Sigmoid colon (tissue), 7 donors: ENCODE data around the gene EPB41L1. TPM values are rescaled to one million over a fixed set of nuclear protein-coding genes. Genes with fewer than 3 reads are reported as not detected.

Experiments
- DNase-seq: peaks from one replicate; pipeline ENCODE4 v3.0.0-alpha.2; 2019
- H3K27ac ChIP-seq, 4 donors: fragments of 200-600 bp; sonication (generic); one replicate each; pipeline ENCODE4 v1.5.1; 2016 to 2019; ENCODE audit warnings: mild to moderate bottlenecking in 1 of 4
- H3K27me3 ChIP-seq, 3 donors: fragments of 200-600 bp; sonication (generic); one replicate each; pipeline ENCODE4 v1.5.1; 2019; ENCODE audit warnings: mild to moderate bottlenecking in 1 of 3
- H3K36me3 ChIP-seq, 4 donors: fragments of 200-600 bp; sonication (generic); one replicate each; pipeline ENCODE4 v1.5.1; 2016 to 2019
- H3K4me1 ChIP-seq, 4 donors: fragments of 200-600 bp; sonication (generic); one replicate each; pipeline ENCODE4 v1.5.1; 2017 to 2019
- H3K4me3 ChIP-seq, 4 donors: fragments of 200-600 bp; sonication (generic); one replicate each; pipeline ENCODE4 v1.5.1; 2017 to 2019; ENCODE audit warnings: mild to moderate bottlenecking in 2 of 4, moderate library complexity in 1 of 4
- H3K9me3 ChIP-seq, 4 donors: fragments of 200-600 bp in 3 of 4; sonication (generic) in 3 of 4; one replicate each; pipeline versions ENCODE4 v1.5.1 to v1.6.1; 2013 to 2019
- CTCF ChIP-seq, 4 experiments: fragments of 450-650 bp in 3 of 4; fragments of 200-600 bp in 1 of 4; IDR thresholded peaks; one replicate each; pipeline ENCODE4 v1.5.1; 2016 to 2019; ENCODE audit warnings: antibody characterized with exemption in 4 of 4, mild to moderate bottlenecking in 3 of 4, moderate library complexity in 2 of 4
- EP300 ChIP-seq, 4 donors: sonication (generic); formaldehyde crosslinking; IDR thresholded peaks; one replicate each; pipeline ENCODE4 v1.6.1; 2017; ENCODE audit warnings: antibody characterized with exemption in 4 of 4
- POLR2A ChIP-seq, 2 donors: fragments of 450-650 bp; IDR thresholded peaks; one replicate each; pipeline ENCODE4 v1.6.1; 2016; ENCODE audit warnings: antibody characterized with exemption in 2 of 2, mild to moderate bottlenecking in 2 of 2, moderate library complexity in 2 of 2
- POLR2AphosphoS5 ChIP-seq, 4 donors: sonication (generic); formaldehyde crosslinking; IDR thresholded peaks; one replicate each; pipeline ENCODE4 v1.6.1; 2017; ENCODE audit warnings: antibody characterized with exemption in 4 of 4
- WGBS, 2 donors: extraction: QIAGEN DNeasy Blood & Tissue Kit; methylation state at CpG; one replicate each; pipeline ENCODE4 v1.1.7; 2013; 5-methylcytosine and 5-hydroxymethylcytosine counted together
- intact Hi-C: fragments of 100-400 bp; cut with DNase I; formaldehyde crosslinking; loops from one replicate; pipeline ENCODE4 v1.15.1; 2023
- polyA plus RNA-seq, 3 donors: library from polyadenylated mRNA; stranded (reverse); fragments of 200-250 nt; gene quantifications; one replicate each; pipeline ENCODE4 v1.2.3, GENCODE V29; 2013
- total RNA-seq, 4 donors: library from RNA; depleted of rRNA; stranded (reverse); fragments of >200 nt; gene quantifications; one replicate each; pipeline ENCODE4 v1.1.0, GENCODE V29; 2016
- donor health status: healthy with polysubstance abuse.
- donor health status: Bipolar disorder and iron deficiency.
- donor health status: healthy.

Gene EPB41L1
- total and polyA plus RNA-seq, 7 donors = 14.1 to 61.8 (median 19.3) TPM

GRCh38 chr20:36167902-36168503 lies 13.5 kb downstream of the EPB41L1 start:
- no peak overlapping the region for H3K27ac ChIP-seq
- WGBS, 2 donors = 83 to 84% methylated on average over 4 of the region's 4 CpGs

GRCh38 chr20:36170542-36171215 lies 16.1 kb downstream of the EPB41L1 start:
- no peak overlapping the region for H3K4me3 ChIP-seq
- H3K27ac ChIP-seq = no peak overlapping the region
- TF ChIP-seq EP300 (IDR thresholded peaks at IDR 0.05) (no peak), POLR2AphosphoS5 (IDR thresholded peaks at IDR 0.05) (no peak), POLR2A (IDR thresholded peaks at IDR 0.05) (no peak), CTCF (IDR thresholded peaks at IDR 0.05) (no peak)
- intact Hi-C loops = no loop called here
- DNase-seq = no peak
- no peaks in the 10 kb centered on the region for H3K27me3 ChIP-seq
- 87 to 88% methylated on average over 10 of the region's 10 CpGs for WGBS, 2 donors
- no peaks in the 10 kb centered on the region for H3K9me3 ChIP-seq
- peaks cover 0 to 4% (median 2%) of the 10 kb centered on the region in 4 donors for H3K36me3 ChIP-seq
- H3K4me1 ChIP-seq = peaks cover 0 to 6% (median 3%) of the 10 kb centered on the region in 4 donors

More at GRCh38 chr20:36167902-36168503, 13.5 kb downstream of the EPB41L1 start:
- Histone ChIP-seq H3K27me3 (no peaks in the 10 kb centered on the region), H3K4me1 (peaks cover 0 to 6% (median 3%) of the 10 kb centered on the region in 4 donors), H3K9me3 (no peaks in the 10 kb centered on the region), H3K4me3 (no peak overlapping the region), H3K36me3 (no peaks in the 10 kb centered on the region)
- intact Hi-C loops = no loop called here
- DNase-seq = no peak
- TF ChIP-seq CTCF (IDR thresholded peaks at IDR 0.05) = no peak
- no peak for TF ChIP-seq EP300 (IDR thresholded peaks at IDR 0.05)
- TF ChIP-seq POLR2AphosphoS5 (IDR thresholded peaks at IDR 0.05) = no peak
- no peak for TF ChIP-seq POLR2A (IDR thresholded peaks at IDR 0.05)

GRCh38 chr20:36173451-36173933 lies 19.0 kb downstream of the EPB41L1 start:
- intact Hi-C loops = no loop called here
- Histone ChIP-seq H3K9me3 (no peaks in the 10 kb centered on the region), H3K4me3 (no peak overlapping the region), H3K4me1 (peaks cover 0 to 6% (median 3%) of the 10 kb centered on the region in 4 donors), H3K36me3 (peaks cover 0 to 20% (median 4%) of the 10 kb centered on the region in 4 donors), H3K27ac (no peak overlapping the region), H3K27me3 (no peaks in the 10 kb centered on the region)
- no peak for DNase-seq
- WGBS, 2 donors = 34 to 71% methylated on average over 11 of the region's 11 CpGs
- no peak for TF ChIP-seq EP300 (IDR thresholded peaks at IDR 0.05)
- TF ChIP-seq POLR2AphosphoS5 (IDR thresholded peaks at IDR 0.05) = no peak
- no peak for TF ChIP-seq POLR2A (IDR thresholded peaks at IDR 0.05)
- no peak for TF ChIP-seq CTCF (IDR thresholded peaks at IDR 0.05)

- intact Hi-C loops = no loop called here
- no peak for DNase-seq
- 90 to 94% methylated on average over 5 of the region's 5 CpGs for WGBS, 2 donors
- peaks cover 0 to 20% (median 4%) of the 10 kb centered on the region in 4 donors for H3K36me3 ChIP-seq
- no peaks in the 10 kb centered on the region for H3K4me1 ChIP-seq
- no peak for TF ChIP-seq CTCF (IDR thresholded peaks at IDR 0.05)
- TF ChIP-seq POLR2A (IDR thresholded peaks at IDR 0.05) = no peak
- TF ChIP-seq POLR2AphosphoS5 (IDR thresholded peaks at IDR 0.05) = no peak
- TF ChIP-seq EP300 (IDR thresholded peaks at IDR 0.05) = no peak
- no peaks in the 10 kb centered on the region for H3K27me3 ChIP-seq
- no peak overlapping the region for H3K4me3 ChIP-seq
- H3K9me3 ChIP-seq = no peaks in the 10 kb centered on the region
- no peak overlapping the region for H3K27ac ChIP-seq
These were observed 20.5 kb downstream of the EPB41L1 start for GRCh38 chr20:36175016-36175415.
